ENCODE results near the gene CENPB.
A peak's percentile ranks its signal among the peaks of the same experiment; 100 is the strongest.

CENPB gene

GRCh38 chr20:3751675-3752385, 34.7 kb downstream of the CENPB start:
- Histone ChIP-seq H3K36me3 (peaks cover 4% of the 10 kb centered on the region; the same call in 1 of the 2 replicates), H3K4me3 (ENCODE audit: low read depth, low read length) (peak overlapping the region; percentile 45), H3K4me1 (peaks cover 6% of the 10 kb centered on the region), H3K27me3 (no peaks in the 10 kb centered on the region), H3K9me3 (no peaks in the 10 kb centered on the region)
- DNase-seq, result peak; percentile 92
- no peak for TF ChIP-seq CTCF (IDR thresholded peaks at IDR 0.05; ENCODE audit: low read depth, low read length)

- H3K4me3 ChIP-seq (ENCODE audit: low read depth, low read length), result no peak overlapping the region
Observed at GRCh38 chr20:3751305-3751674, 35.2 kb downstream of the CENPB start.

GRCh38 chr20:3749689-3750531, 36.6 kb downstream of the CENPB start:
- Histone ChIP-seq H3K9me3 (no peaks in the 10 kb centered on the region), H3K4me3 (ENCODE audit: low read depth, low read length) (peak overlapping the region; percentile 61), H3K27me3 (no peaks in the 10 kb centered on the region), H3K4me1 (peaks cover 6% of the 10 kb centered on the region), H3K36me3 (no peaks in the 10 kb centered on the region)
- peak; percentile 80 for TF ChIP-seq CTCF (IDR thresholded peaks at IDR 0.05; ENCODE audit: low read depth, low read length)
- DNase-seq, result peak; percentile 87

More at GRCh38 chr20:3751305-3751674, 35.2 kb downstream of the CENPB start:
- Histone ChIP-seq H3K27me3 (no peaks in the 10 kb centered on the region), H3K9me3 (no peaks in the 10 kb centered on the region), H3K4me1 (peaks cover 6% of the 10 kb centered on the region), H3K36me3 (peaks cover 4% of the 10 kb centered on the region; the same call in 1 of the 2 replicates)
- no peak for TF ChIP-seq CTCF (IDR thresholded peaks at IDR 0.05; ENCODE audit: low read depth, low read length)
- DNase-seq, result no peak

- Histone ChIP-seq H3K4me1 (peaks cover 6% of the 10 kb centered on the region), H3K4me3 (ENCODE audit: low read depth, low read length) (peak overlapping the region; percentile 61), H3K9me3 (no peaks in the 10 kb centered on the region), H3K27me3 (no peaks in the 10 kb centered on the region), H3K36me3 (no peaks in the 10 kb centered on the region)
- no peak for TF ChIP-seq CTCF (IDR thresholded peaks at IDR 0.05; ENCODE audit: low read depth, low read length)
- DNase-seq, result no peak
Observed at GRCh38 chr20:3749087-3749688, 37.4 kb downstream of the CENPB start.

GRCh38 chr20:3748073-3748472, 38.5 kb downstream of the CENPB start:
- no peak for DNase-seq
- H3K9me3 ChIP-seq, result no peaks in the 10 kb centered on the region
- H3K4me3 ChIP-seq (ENCODE audit: low read depth, low read length), result no peak overlapping the region
- peaks cover 6% of the 10 kb centered on the region for H3K4me1 ChIP-seq
- H3K27me3 ChIP-seq, result no peaks in the 10 kb centered on the region
- H3K36me3 ChIP-seq, result no peaks in the 10 kb centered on the region
- TF ChIP-seq CTCF (IDR thresholded peaks at IDR 0.05; ENCODE audit: low read depth, low read length), result no peak

Measured in BE2C (cell line).